NCI-H2107 (cell line): ENCODE measurements around the gene TAOK1.
"Not testable (repeated sequence)": the region's sequence is repeated elsewhere in the genome, so short reads cannot be mapped to it uniquely, and the experiment has no call there.

ENCODE experiments used
- DNase-seq: peaks from one replicate; lab custom pipeline; 2025; lab: John Stamatoyannopoulos, UW

TAOK1 gene

GRCh38 chr17:29445844-29446243 is 55.7 kb downstream of the TAOK1 start:
- no peak for DNase-seq

GRCh38 chr17:29449865-29450671 is 59.9 kb downstream of the TAOK1 start:
- no peak for DNase-seq

GRCh38 chr17:29451121-29451742 is 61.1 kb downstream of the TAOK1 start:
- no peak for DNase-seq

- no peak for DNase-seq
Measured at GRCh38 chr17:29458066-29458465, 67.9 kb downstream of the TAOK1 start.

- DNase-seq = no peak
Measured at GRCh38 chr17:29461483-29462206, 71.5 kb downstream of the TAOK1 start.

GRCh38 chr17:29469276-29469675 is 79.1 kb downstream of the TAOK1 start:
- DNase-seq = no peak

- DNase-seq = not testable (repeated sequence)
Measured at GRCh38 chr17:29473437-29473836, 83.3 kb downstream of the TAOK1 start.

- no peak for DNase-seq
Measured at GRCh38 chr17:29474297-29474696, 84.1 kb downstream of the TAOK1 start.

- DNase-seq = no peak
Measured at GRCh38 chr17:29475891-29476290, 85.7 kb downstream of the TAOK1 start.

- DNase-seq = not testable (repeated sequence)
Measured at GRCh38 chr17:29480249-29480928, 90.2 kb downstream of the TAOK1 start.

- no peak for DNase-seq
Measured at GRCh38 chr17:29483503-29483902, 93.3 kb downstream of the TAOK1 start.

- DNase-seq = no peak
Measured at GRCh38 chr17:29495011-29495410, 104.8 kb downstream of the TAOK1 start.

- DNase-seq = no peak
Measured at GRCh38 chr17:29504711-29505110, 114.5 kb downstream of the TAOK1 start.

- no peak for DNase-seq
Measured at GRCh38 chr17:29505836-29506235, 115.7 kb downstream of the TAOK1 start.

GRCh38 chr17:29510953-29511352 is 120.8 kb downstream of the TAOK1 start:
- DNase-seq = no peak

- DNase-seq = no peak
Measured at GRCh38 chr17:29514792-29515191, 124.6 kb downstream of the TAOK1 start.

GRCh38 chr17:29518359-29518758 is 128.2 kb downstream of the TAOK1 start:
- no peak for DNase-seq

- DNase-seq = no peak
Measured at GRCh38 chr17:29524692-29525091, 134.5 kb downstream of the TAOK1 start.

- DNase-seq = no peak
Measured at GRCh38 chr17:29526322-29526721, 136.2 kb downstream of the TAOK1 start.

- DNase-seq = no peak
Measured at GRCh38 chr17:29533976-29534375, 143.8 kb downstream of the TAOK1 start.

- DNase-seq = no peak
Measured at GRCh38 chr17:29544066-29544465, 153.9 kb downstream of the TAOK1 start.

- no peak for DNase-seq
Measured at GRCh38 chr17:29546085-29546484, 155.9 kb downstream of the TAOK1 start.
